H9 (cell line): ENCODE results near the gene ANKRD36B. TPM values are rescaled to one million over a fixed set of nuclear protein-coding genes. Genes with fewer than 3 reads are reported as not detected.
"Not testable (repeated sequence)": the region's sequence is repeated elsewhere in the genome, so short reads cannot be mapped to it uniquely, and the experiment has no call there.

Experiments used
- DNase-seq: peaks from one replicate; pipeline ENCODE4 v3.0.0-alpha.2; 2017
- H2AFZ ChIP-seq: one replicate; pipeline ENCODE4 v1.6.1; 2013; ENCODE audit warnings: mild to moderate bottlenecking, low read length, control low read depth, moderate library complexity
- H2AK5ac ChIP-seq: 2 replicates; pipeline ENCODE4 v1.6.1; 2013; ENCODE audit warnings: low read length, control low read depth, mixed read lengths; ENCODE audit not compliant: insufficient read length
- H2BK120ac ChIP-seq: one replicate; pipeline ENCODE4 v1.6.1; 2013; ENCODE audit warnings: low read depth, mild to moderate bottlenecking, low read length, control low read depth, inconsistent platforms; ENCODE audit not compliant: poor library complexity, severe bottlenecking
- H2BK12ac ChIP-seq: 2 replicates; pipeline ENCODE4 v1.6.1; 2013; ENCODE audit warnings: low read length, control low read depth, mixed read lengths, low read depth; ENCODE audit not compliant: insufficient read length
- H2BK15ac ChIP-seq: 2 replicates; pipeline ENCODE4 v1.6.1; 2013; ENCODE audit warnings: low read depth, low read length, control low read depth
- H2BK20ac ChIP-seq: one replicate; pipeline ENCODE4 v1.6.1; 2013; ENCODE audit warnings: low read depth, mild to moderate bottlenecking, low read length, control low read depth, inconsistent platforms; ENCODE audit not compliant: poor library complexity, severe bottlenecking
- H2BK5ac ChIP-seq: 2 replicates; pipeline ENCODE4 v1.6.1; 2013; ENCODE audit warnings: low read length, control low read depth, mixed read lengths; ENCODE audit not compliant: insufficient read length
- H3K14ac ChIP-seq: 2 replicates; pipeline ENCODE4 v1.6.1; 2013; ENCODE audit warnings: low read length, control low read depth; ENCODE audit not compliant: insufficient read depth
- H3K18ac ChIP-seq: 2 replicates; pipeline ENCODE4 v1.6.1; 2013; ENCODE audit warnings: low read depth, mild to moderate bottlenecking, mixed read lengths, low read length, control low read depth; ENCODE audit not compliant: insufficient read length
- H3K23ac ChIP-seq: 2 replicates; pipeline ENCODE4 v1.6.1; 2013; ENCODE audit warnings: low read length, control low read depth, mixed read lengths, low read depth; ENCODE audit not compliant: insufficient read length
- H3K23me2 ChIP-seq: 2 replicates; pipeline ENCODE4 v1.6.1; 2013; ENCODE audit warnings: low read depth, mild to moderate bottlenecking, mixed read lengths, low read length, control low read depth; ENCODE audit not compliant: insufficient read length, poor library complexity, severe bottlenecking
- H3K27ac ChIP-seq: 2 replicates; pipeline ENCODE4 v1.5.1; 2013; ENCODE audit warnings: low read length, control low read depth, mixed read lengths, low read depth; ENCODE audit not compliant: insufficient read length
- H3K27me3 ChIP-seq: 2 replicates; pipeline ENCODE4 v1.6.1; 2013; ENCODE audit warnings: low read length, control low read depth, inconsistent platforms; ENCODE audit not compliant: insufficient read depth
- H3K4ac ChIP-seq: 2 replicates; pipeline ENCODE4 v1.6.1; 2013; ENCODE audit warnings: low read depth, mild to moderate bottlenecking, control low read depth, inconsistent platforms, low read length, moderate library complexity
- H3K4me1 ChIP-seq: 2 replicates; pipeline ENCODE4 v1.6.1; 2013; ENCODE audit warnings: low read length, control low read depth, inconsistent platforms; ENCODE audit not compliant: insufficient read depth
- H3K4me2 ChIP-seq: 2 replicates; pipeline ENCODE4 v1.6.1; 2013; ENCODE audit warnings: low read length, control low read depth, mixed read lengths; ENCODE audit not compliant: insufficient read length, insufficient read depth
- H3K56ac ChIP-seq: 2 replicates; pipeline ENCODE4 v1.6.1; 2013; ENCODE audit warnings: low read depth, mild to moderate bottlenecking, mixed read lengths, low read length, control low read depth; ENCODE audit not compliant: insufficient read length
- H3K79me1 ChIP-seq: 2 replicates; pipeline ENCODE4 v1.6.1; 2013; ENCODE audit warnings: low read depth, mild to moderate bottlenecking, moderate library complexity, low read length, control low read depth, inconsistent platforms; ENCODE audit not compliant: insufficient read depth, poor library complexity, severe bottlenecking
- H3K79me2 ChIP-seq: 2 replicates; pipeline ENCODE4 v1.6.1; 2013; ENCODE audit warnings: low read length, control low read depth, inconsistent platforms; ENCODE audit not compliant: insufficient read depth
- H3K9ac ChIP-seq: 2 replicates; pipeline ENCODE4 v1.6.1; 2013; ENCODE audit warnings: low read length, control low read depth, mixed read lengths; ENCODE audit not compliant: insufficient read length; ENCODE audit errors: extremely low read depth
- H3K9me3 ChIP-seq: one replicate; pipeline ENCODE4 v1.6.1; 2013; ENCODE audit warnings: low read depth, low read length, inconsistent platforms; ENCODE audit not compliant: control insufficient read depth
- H3T11ph ChIP-seq: one replicate; pipeline ENCODE4 v1.6.1; 2013; ENCODE audit warnings: mild to moderate bottlenecking, low read length, control low read depth, inconsistent platforms
- H4K20me1 ChIP-seq: one replicate; pipeline ENCODE4 v1.6.1; 2013; ENCODE audit not compliant: control insufficient read depth, insufficient read length, insufficient read depth
- H4K5ac ChIP-seq: 2 replicates; pipeline ENCODE4 v1.6.1; 2013; ENCODE audit warnings: low read depth, mild to moderate bottlenecking, mixed read lengths, low read length, control low read depth; ENCODE audit not compliant: insufficient read length
- H4K8ac ChIP-seq: replicated peaks from 2 replicates; pipeline ENCODE4 v1.6.1; 2013; ENCODE audit warnings: low read length, control low read depth, mixed read lengths, low read depth; ENCODE audit not compliant: insufficient read length
- H4K91ac ChIP-seq: 2 replicates; pipeline ENCODE4 v1.6.1; 2013; ENCODE audit warnings: low read depth, mild to moderate bottlenecking, moderate library complexity, mixed read lengths, low read length, control low read depth; ENCODE audit not compliant: insufficient read length
- H3K27ac Mint-ChIP-seq, 3 experiments: 2 replicates in 2 of 3; 3 replicates in 1 of 3; pipeline ENCODE4 v1.8.0; 2020 to 2021; ENCODE audit warnings: mixed read lengths in 3 of 3, mild to moderate bottlenecking in 1 of 3, moderate library complexity in 1 of 3
- H3K27me3 Mint-ChIP-seq: 2 replicates; pipeline ENCODE4 v1.8.0; 2021; ENCODE audit warnings: low read depth, mild to moderate bottlenecking, moderate library complexity, mixed read lengths
- H3K36me3 Mint-ChIP-seq, 3 experiments: 2 replicates in 2 of 3; 3 replicates in 1 of 3; pipeline ENCODE4 v1.8.0; 2020 to 2021; ENCODE audit warnings: low read depth in 3 of 3, mixed read lengths in 3 of 3; ENCODE audit not compliant: insufficient read depth in 1 of 3
- H3K4me1 Mint-ChIP-seq, 2 experiments: 2 replicates each; pipeline ENCODE4 v1.8.0; 2020; ENCODE audit warnings: mixed read lengths in 2 of 2
- H3K4me3 Mint-ChIP-seq, 2 experiments: 2 replicates in 1 of 2; 3 replicates in 1 of 2; pipeline ENCODE4 v1.8.0; 2020 to 2021; ENCODE audit warnings: mild to moderate bottlenecking in 2 of 2, mixed read lengths in 2 of 2, moderate library complexity in 1 of 2
- H3K9me3 Mint-ChIP-seq, 2 experiments: 2 replicates in 1 of 2; 3 replicates in 1 of 2; pipeline ENCODE4 v1.8.0; 2020; ENCODE audit warnings: mild to moderate bottlenecking in 2 of 2, mixed read lengths in 2 of 2, moderate library complexity in 1 of 2
- whole genome bisulfite sequencing: extraction: QIAGEN DNeasy Blood & Tissue Kit; methylation state at CpG from one replicate; pipeline ENCODE4 v1.1.7; 2013; ENCODE audit warnings: missing lambda C conversion rate, low lambda C conversion rate, mixed read lengths; ENCODE audit not compliant: insufficient read length; ENCODE audit errors: extremely low coverage; 5-methylcytosine and 5-hydroxymethylcytosine counted together
- total RNA-seq: library from RNA; stranded (reverse); gene quantifications from 2 replicates; pipeline ENCODE4 v1.2.1, GENCODE V29; 2021

ANKRD36B gene
- total RNA-seq, 1 experiment from 2014 or later: 7.6 TPM

DNA sequence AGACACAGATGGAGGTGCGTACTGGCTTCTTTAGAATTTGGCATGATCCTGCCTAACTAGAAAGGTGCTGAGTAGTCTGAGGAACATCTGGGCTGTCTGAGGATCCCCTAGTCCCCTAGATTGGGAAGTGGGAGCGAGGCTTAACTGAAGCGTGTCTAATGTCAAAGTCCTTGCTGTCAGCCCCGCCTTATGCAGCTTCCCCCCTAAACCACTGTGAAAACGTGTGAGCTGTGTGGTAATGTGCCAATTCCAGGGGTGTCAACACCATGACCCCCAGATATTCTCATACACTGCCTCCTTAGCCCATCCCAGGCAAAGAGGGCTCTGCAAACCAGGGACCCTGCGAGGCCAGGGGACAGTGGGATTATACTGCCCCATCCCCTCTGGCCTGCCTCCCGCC, 22.2 kb upstream of the ANKRD36B start:
- H3T11ph ChIP-seq, DNase-seq, H3K4me2 ChIP-seq, H3K56ac ChIP-seq, H2AFZ ChIP-seq, H2BK5ac ChIP-seq, H3K27me3 Mint-ChIP-seq, H3K36me3 Mint-ChIP-seq, H3K23ac ChIP-seq, H2BK12ac ChIP-seq, H3K18ac ChIP-seq, H3K27me3 ChIP-seq, H3K27ac ChIP-seq, H3K4ac ChIP-seq, H3K9me3 Mint-ChIP-seq, H2BK120ac ChIP-seq, H2BK20ac ChIP-seq, H3K79me1 ChIP-seq, H4K8ac ChIP-seq, H3K4me1 ChIP-seq, H4K20me1 ChIP-seq, H3K79me2 ChIP-seq, H3K14ac ChIP-seq, H3K4me1 Mint-ChIP-seq, H3K9ac ChIP-seq, H2BK15ac ChIP-seq, H3K23me2 ChIP-seq, H4K91ac ChIP-seq, H3K9me3 ChIP-seq, H4K5ac ChIP-seq, H3K4me3 Mint-ChIP-seq, H3K27ac Mint-ChIP-seq, H2AK5ac ChIP-seq: not testable (repeated sequence)
- no CpG with 5 or more reads among the region's 7 CpGs for WGBS

GRCh38 chr2:97608745-97609144, 19.1 kb upstream of the ANKRD36B start:
- H3K9ac ChIP-seq, H3K79me1 ChIP-seq, H4K8ac ChIP-seq, H3K4me3 Mint-ChIP-seq, H3K27ac Mint-ChIP-seq, H4K5ac ChIP-seq, H3K36me3 Mint-ChIP-seq, H3K23ac ChIP-seq, H2BK20ac ChIP-seq, H3K9me3 Mint-ChIP-seq, H3K18ac ChIP-seq, DNase-seq, H3K4me2 ChIP-seq, H3K4ac ChIP-seq, H2BK5ac ChIP-seq, H3T11ph ChIP-seq, H2AK5ac ChIP-seq, H3K4me1 ChIP-seq, H2BK12ac ChIP-seq, H4K91ac ChIP-seq, H2BK15ac ChIP-seq, H3K27me3 Mint-ChIP-seq, H2BK120ac ChIP-seq, H3K56ac ChIP-seq, H3K27me3 ChIP-seq, H2AFZ ChIP-seq, H3K27ac ChIP-seq, H3K9me3 ChIP-seq, H3K14ac ChIP-seq, H3K23me2 ChIP-seq, H3K79me2 ChIP-seq, H4K20me1 ChIP-seq: not testable (repeated sequence)
- no CpG with 5 or more reads among the region's 4 CpGs for WGBS
- peaks cover 12 to 13% of the 10 kb centered on the region in 2 experiments for H3K4me1 Mint-ChIP-seq
